ENCODE measurements around the gene PPIB. TPM values are rescaled to one million over a fixed set of nuclear protein-coding genes. Genes with fewer than 3 reads are reported as not detected.
A peak's percentile ranks its signal among the peaks of the same experiment; 100 is the strongest.

PPIB gene
- total RNA-seq, 1 donor from 2014 or later = 491 TPM

- TF ChIP-seq CTCF (IDR thresholded peaks at IDR 0.05; ENCODE audit: unreplicated experiment) = no peak
- Mint-ChIP-seq H3K27me3 (no peaks in the 10 kb centered on the region), H3K27ac (no peak overlapping the region), H3K4me1 (ENCODE audit: low read depth) (no peaks in the 10 kb centered on the region), H3K9me3 (ENCODE audit: low read depth) (no peaks in the 10 kb centered on the region), H3K36me3 (ENCODE audit: insufficient read depth) (peaks cover 22% of the 10 kb centered on the region), H3K4me3 (ENCODE audit: low read depth) (no peak overlapping the region)
- DNase-seq (ENCODE audit: low spot score, unreplicated experiment) = no peak
Observed at GRCh38 chr15:64133623-64134344, 29.0 kb downstream of the PPIB start.

- TF ChIP-seq CTCF (IDR thresholded peaks at IDR 0.05; ENCODE audit: unreplicated experiment) = no peak
- H3K4me1 Mint-ChIP-seq (ENCODE audit: low read depth) = no peaks in the 10 kb centered on the region
- H3K27me3 Mint-ChIP-seq = no peaks in the 10 kb centered on the region
- no peak overlapping the region for H3K4me3 Mint-ChIP-seq (ENCODE audit: low read depth)
- no peaks in the 10 kb centered on the region for H3K9me3 Mint-ChIP-seq (ENCODE audit: low read depth)
- DNase-seq (ENCODE audit: low spot score, unreplicated experiment) = no peak
- H3K27ac Mint-ChIP-seq = no peak overlapping the region
- peaks cover 20% of the 10 kb centered on the region for H3K36me3 Mint-ChIP-seq (ENCODE audit: insufficient read depth)
Observed at GRCh38 chr15:64132217-64132616, 30.6 kb downstream of the PPIB start.

GRCh38 chr15:64131547-64131946 is 31.3 kb downstream of the PPIB start:
- Mint-ChIP-seq H3K4me3 (ENCODE audit: low read depth) (no peak overlapping the region), H3K9me3 (ENCODE audit: low read depth) (no peaks in the 10 kb centered on the region), H3K27ac (peak overlapping the region; percentile 13), H3K36me3 (ENCODE audit: insufficient read depth) (peaks cover 21% of the 10 kb centered on the region), H3K4me1 (ENCODE audit: low read depth) (no peaks in the 10 kb centered on the region), H3K27me3 (no peaks in the 10 kb centered on the region)
- no peak for TF ChIP-seq CTCF (IDR thresholded peaks at IDR 0.05; ENCODE audit: unreplicated experiment)
- DNase-seq (ENCODE audit: low spot score, unreplicated experiment) = no peak

GRCh38 chr15:64130159-64130558 is 32.7 kb downstream of the PPIB start:
- no peaks in the 10 kb centered on the region for H3K27me3 Mint-ChIP-seq
- H3K4me1 Mint-ChIP-seq (ENCODE audit: low read depth) = no peaks in the 10 kb centered on the region
- H3K27ac Mint-ChIP-seq = no peak overlapping the region
- H3K36me3 Mint-ChIP-seq (ENCODE audit: insufficient read depth) = peaks cover 24% of the 10 kb centered on the region
- no peak for TF ChIP-seq CTCF (IDR thresholded peaks at IDR 0.05; ENCODE audit: unreplicated experiment)
- no peak overlapping the region for H3K4me3 Mint-ChIP-seq (ENCODE audit: low read depth)
- DNase-seq (ENCODE audit: low spot score, unreplicated experiment) = no peak
- no peaks in the 10 kb centered on the region for H3K9me3 Mint-ChIP-seq (ENCODE audit: low read depth)

GRCh38 chr15:64127521-64128270 is 35.1 kb downstream of the PPIB start:
- Mint-ChIP-seq H3K4me3 (ENCODE audit: low read depth) (no peak overlapping the region), H3K4me1 (ENCODE audit: low read depth) (no peaks in the 10 kb centered on the region), H3K27me3 (no peaks in the 10 kb centered on the region), H3K36me3 (ENCODE audit: insufficient read depth) (peaks cover 29% of the 10 kb centered on the region), H3K27ac (no peak overlapping the region), H3K9me3 (ENCODE audit: low read depth) (no peaks in the 10 kb centered on the region)
- TF ChIP-seq CTCF (IDR thresholded peaks at IDR 0.05; ENCODE audit: unreplicated experiment) = no peak
- no peak for DNase-seq (ENCODE audit: low spot score, unreplicated experiment)
